MV-4-11 (cell line): Measurements from ENCODE around the gene DIRAS2.

ENCODE experiments used
- DNase-seq: peaks from one replicate; lab custom pipeline; 2025; lab: John Stamatoyannopoulos, UW

Gene DIRAS2

DNA sequence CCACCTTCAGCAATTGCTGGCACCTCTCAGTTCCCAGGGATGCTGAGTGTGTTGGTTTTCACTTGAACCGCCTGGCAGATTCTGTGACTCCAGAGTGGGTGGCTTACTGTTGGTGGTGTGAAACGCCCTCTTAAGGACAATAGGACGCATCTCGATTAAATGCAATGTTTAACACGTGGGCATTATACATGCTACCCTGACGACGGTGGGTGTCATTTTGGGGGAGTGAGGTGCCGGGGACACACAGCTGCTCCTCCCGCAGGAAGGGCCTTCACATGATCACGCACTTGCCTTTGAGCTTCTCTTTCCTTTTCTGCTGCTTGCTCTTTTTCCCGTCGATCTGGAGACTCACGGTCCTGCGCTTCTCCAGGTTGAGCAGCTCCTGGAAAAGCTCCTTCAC lies 29.7 kb downstream of the DIRAS2 start:
- no peak for DNase-seq

GRCh38 chr9:90611568-90611967 lies 31.1 kb downstream of the DIRAS2 start:
- DNase-seq: no peak

DNA sequence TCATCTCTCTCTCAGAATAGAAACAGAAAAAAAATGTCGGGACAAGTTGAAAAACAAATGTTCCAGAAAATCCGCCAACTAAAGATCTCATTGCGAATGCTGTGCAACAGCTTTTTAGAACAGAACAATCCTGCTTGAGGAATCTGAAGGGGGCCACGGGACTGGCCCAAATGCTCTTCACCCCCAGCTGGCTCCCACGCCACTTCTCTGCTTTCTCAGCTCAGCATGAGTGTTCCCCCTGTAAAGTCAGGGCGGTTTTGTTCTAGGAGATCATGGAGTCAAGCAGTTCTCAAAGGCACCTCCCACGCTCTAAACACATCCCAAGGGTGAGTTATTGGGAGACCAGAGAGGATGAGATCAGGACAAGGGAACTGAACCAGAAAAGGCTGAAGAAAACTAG lies 31.5 kb downstream of the DIRAS2 start:
- DNase-seq: no peak

DNA sequence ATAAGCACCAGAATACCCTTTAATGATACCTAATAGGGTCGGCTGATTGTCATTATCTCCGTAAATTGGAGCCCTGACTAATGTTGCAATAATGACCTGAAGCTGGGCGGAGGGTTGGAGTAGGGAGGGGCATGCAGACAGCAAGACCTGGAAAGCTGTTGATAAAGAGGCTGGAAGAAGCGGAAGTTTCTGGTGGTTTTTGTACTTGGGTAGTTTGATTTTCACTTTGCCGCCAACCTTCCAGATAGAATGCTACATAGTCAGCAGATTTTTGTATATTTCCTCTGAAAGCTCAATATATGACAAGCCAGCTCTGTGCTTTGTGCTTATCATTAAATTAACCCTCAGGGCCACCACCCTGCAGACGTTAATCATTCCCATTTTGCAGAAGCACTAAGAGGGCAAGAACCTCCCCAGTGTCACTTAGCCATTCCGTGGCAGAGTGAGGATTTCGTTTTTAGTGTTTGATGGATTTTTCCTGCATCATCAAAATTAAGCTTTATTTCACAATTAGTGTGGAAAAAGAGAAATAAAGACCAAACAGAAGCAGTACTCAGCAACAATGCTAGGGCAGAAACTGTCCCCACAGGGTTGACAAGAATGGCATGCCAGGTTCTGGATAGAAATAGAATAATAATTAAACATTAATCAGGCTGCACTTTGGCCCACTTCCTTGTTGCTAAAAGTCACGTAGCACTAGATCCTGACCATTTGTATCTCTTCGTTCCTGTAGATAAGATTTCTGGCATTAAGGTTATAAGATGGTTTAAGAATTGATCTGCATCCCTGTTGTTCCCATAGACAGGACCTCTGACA lies 34.7 kb downstream of the DIRAS2 start:
- no peak for DNase-seq

- no peak for DNase-seq
Measured at GRCh38 chr9:90600029-90600428, 42.6 kb downstream of the DIRAS2 start.

GRCh38 chr9:90598191-90598590 lies 44.4 kb downstream of the DIRAS2 start:
- no peak for DNase-seq

GRCh38 chr9:90593646-90594045 lies 49.0 kb downstream of the DIRAS2 start:
- DNase-seq: no peak

DNA sequence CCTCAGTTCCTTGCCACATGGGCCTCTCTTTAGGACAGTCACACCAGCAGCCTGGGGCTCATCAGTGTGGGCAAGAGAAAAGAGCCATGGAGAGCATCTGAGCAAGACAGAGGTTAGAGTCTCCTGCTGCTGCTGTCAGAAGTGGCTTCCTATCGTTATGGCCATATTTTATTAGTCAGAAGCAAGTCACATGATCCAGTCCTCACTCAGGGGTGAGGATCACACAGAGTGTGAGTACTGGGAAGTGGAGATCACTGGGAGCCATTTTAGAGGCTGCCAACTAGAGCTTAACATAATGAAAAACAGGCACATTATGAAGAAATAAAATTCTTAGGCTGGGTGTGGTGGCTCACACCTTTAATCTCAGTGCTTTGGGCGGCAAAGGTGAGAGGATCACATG lies 62.0 kb downstream of the DIRAS2 start:
- no peak for DNase-seq

GRCh38 chr9:90579181-90579580 lies 63.4 kb downstream of the DIRAS2 start:
- DNase-seq: no peak

- no peak for DNase-seq
Measured at GRCh38 chr9:90578126-90578815, 64.4 kb downstream of the DIRAS2 start.

DNA sequence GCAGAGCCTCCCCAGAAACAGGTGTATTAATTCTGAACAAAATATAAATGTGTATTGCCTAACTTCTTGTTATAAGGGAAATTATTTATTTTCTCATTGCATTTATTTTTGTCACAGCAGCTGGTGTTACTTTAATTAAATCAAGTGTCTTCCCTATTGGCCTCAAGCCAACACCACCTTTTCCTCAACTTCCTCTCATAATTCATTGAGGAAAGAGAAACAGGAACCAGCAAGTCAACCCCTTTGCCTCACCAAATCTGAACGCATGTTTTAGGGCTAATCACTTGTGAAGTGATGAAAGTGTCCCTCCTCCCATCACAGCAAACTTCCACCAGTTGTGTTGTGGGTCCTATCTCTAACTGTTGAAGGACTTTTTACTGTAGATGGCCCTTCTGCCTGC lies 73.1 kb downstream of the DIRAS2 start:
- peak; percentile 80 for DNase-seq

GRCh38 chr9:90568667-90569066 lies 74.0 kb downstream of the DIRAS2 start:
- no peak for DNase-seq

DNA sequence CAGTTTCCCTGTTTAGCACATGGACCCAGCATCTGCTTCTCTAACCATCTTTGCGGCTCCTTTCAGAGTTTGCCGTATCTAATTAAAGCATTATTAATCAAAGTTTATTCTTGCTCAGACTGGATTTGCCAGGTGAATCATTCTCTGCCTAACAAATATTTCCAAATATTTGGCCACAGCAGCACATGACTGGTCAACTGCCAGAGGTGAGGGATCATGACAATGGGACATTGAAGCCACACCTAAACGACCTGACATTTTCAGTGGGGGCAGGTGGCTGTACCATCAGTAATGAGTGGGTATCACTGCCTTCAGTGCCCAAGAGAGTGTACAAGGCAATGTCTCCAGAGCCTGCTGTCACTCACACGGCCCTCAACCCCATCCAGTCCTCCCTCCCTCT lies 80.4 kb downstream of the DIRAS2 start:
- no peak for DNase-seq
